GM12801 (cell line): ENCODE measurements around the gene TFCP2.

Experiments used
- TF ChIP-seq, protein P1 (sequence below): IDR thresholded peaks from one replicate; pipeline ENCODE4 v1.5.1; 2011; ENCODE audit warnings: control low read depth; ENCODE audit not compliant: insufficient read length; ENCODE audit errors: extremely low read depth

The TFCP2 gene

DNA sequence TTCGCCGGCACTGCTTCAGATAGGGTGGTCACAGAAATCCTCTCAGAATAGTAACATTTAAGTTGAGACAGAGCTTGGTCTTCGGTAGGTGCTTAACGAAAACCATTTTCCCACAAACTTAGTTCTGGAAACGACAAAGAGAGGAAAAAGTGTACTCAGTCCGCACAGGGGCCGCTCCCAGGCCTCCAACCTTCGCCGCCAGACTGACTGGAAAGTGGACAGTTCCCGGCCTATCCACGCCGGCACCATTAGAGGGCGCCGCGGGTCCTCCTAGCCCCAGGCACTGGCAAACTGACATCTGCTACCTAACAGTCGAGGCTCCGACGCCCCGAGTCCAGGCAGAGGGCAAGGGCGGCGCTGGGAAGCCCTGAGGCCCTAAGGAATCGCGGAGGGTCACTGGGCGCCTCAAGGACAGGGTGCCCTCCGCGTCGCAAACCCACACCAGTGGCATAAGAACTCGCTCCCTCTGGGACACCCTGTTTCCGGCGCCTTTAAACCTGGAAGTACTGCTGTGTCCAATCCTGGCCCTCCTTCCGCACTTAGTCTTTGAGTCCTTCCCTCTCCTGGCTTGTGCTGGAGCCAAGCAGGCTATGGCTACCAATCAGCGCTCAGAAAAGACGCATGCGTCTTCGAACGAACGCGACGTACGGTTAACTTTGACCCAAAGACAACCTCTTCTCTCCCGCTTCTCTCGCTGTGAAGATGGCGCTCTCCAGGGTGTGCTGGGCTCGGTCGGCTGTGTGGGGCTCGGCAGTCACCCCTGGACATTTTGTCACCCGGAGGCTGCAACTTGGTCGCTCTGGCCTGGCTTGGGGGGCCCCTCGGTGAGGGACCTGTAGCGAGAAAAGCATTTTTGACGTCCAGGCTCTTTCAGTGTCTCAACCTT lies 125.0 kb downstream of the TFCP2 start, which contains the start of gene LETMD1:
TSS of gene LETMD1 (plus strand) at position 673 of the 886 bp plus-strand sequence. CDS start at position 703, 30 bp downstream.
- TF ChIP-seq, protein P1, sequence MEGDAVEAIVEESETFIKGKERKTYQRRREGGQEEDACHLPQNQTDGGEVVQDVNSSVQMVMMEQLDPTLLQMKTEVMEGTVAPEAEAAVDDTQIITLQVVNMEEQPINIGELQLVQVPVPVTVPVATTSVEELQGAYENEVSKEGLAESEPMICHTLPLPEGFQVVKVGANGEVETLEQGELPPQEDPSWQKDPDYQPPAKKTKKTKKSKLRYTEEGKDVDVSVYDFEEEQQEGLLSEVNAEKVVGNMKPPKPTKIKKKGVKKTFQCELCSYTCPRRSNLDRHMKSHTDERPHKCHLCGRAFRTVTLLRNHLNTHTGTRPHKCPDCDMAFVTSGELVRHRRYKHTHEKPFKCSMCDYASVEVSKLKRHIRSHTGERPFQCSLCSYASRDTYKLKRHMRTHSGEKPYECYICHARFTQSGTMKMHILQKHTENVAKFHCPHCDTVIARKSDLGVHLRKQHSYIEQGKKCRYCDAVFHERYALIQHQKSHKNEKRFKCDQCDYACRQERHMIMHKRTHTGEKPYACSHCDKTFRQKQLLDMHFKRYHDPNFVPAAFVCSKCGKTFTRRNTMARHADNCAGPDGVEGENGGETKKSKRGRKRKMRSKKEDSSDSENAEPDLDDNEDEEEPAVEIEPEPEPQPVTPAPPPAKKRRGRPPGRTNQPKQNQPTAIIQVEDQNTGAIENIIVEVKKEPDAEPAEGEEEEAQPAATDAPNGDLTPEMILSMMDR, result no peak
